Tibial nerve (tissue), 4 donors: ENCODE measurements around the gene DPH3.

Experiments used
- EP300 ChIP-seq, 2 donors: sonication (generic); formaldehyde crosslinking; IDR thresholded peaks; one replicate each; pipeline ENCODE4 v1.6.1; 2017; ENCODE audit warnings: antibody characterized with exemption in 2 of 2, mild to moderate bottlenecking in 1 of 2
- POLR2A ChIP-seq, 2 donors: fragments of 450-650 bp; IDR thresholded peaks; one replicate each; pipeline ENCODE4 v1.6.1; 2017; ENCODE audit warnings: antibody characterized with exemption in 2 of 2, mild to moderate bottlenecking in 2 of 2, moderate library complexity in 2 of 2
- TF ChIP-seq, protein P1 (sequence below), 5 experiments: fragments of 200-600 bp in 3 of 5; fragments of 450-650 bp in 2 of 5; sonication (generic) in 3 of 5; IDR thresholded peaks; one replicate each; pipeline ENCODE4 v1.5.1; 2016 to 2019; ENCODE audit warnings: antibody characterized with exemption in 5 of 5, mild to moderate bottlenecking in 3 of 5, moderate library complexity in 2 of 5

DNA sequence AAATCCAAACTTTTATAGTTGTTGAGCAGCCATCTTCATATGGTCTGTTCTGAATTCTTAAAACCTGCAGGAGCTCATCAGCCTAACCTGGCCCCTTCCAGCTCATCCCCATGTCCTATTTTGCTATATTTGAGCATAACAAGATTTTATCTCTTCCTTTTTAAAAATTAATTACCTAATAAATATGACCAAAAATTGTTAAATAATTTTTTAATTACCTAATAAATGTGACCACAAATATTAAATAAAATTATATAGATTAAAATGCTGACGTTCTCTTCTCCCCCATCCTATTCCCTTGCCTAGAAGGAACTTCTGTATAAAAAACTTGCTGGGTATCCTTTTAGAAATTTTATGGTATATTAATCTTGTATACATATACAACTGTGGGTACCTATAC lies 44.0 kb upstream of the DPH3 start:
- TF ChIP-seq, protein P1, sequence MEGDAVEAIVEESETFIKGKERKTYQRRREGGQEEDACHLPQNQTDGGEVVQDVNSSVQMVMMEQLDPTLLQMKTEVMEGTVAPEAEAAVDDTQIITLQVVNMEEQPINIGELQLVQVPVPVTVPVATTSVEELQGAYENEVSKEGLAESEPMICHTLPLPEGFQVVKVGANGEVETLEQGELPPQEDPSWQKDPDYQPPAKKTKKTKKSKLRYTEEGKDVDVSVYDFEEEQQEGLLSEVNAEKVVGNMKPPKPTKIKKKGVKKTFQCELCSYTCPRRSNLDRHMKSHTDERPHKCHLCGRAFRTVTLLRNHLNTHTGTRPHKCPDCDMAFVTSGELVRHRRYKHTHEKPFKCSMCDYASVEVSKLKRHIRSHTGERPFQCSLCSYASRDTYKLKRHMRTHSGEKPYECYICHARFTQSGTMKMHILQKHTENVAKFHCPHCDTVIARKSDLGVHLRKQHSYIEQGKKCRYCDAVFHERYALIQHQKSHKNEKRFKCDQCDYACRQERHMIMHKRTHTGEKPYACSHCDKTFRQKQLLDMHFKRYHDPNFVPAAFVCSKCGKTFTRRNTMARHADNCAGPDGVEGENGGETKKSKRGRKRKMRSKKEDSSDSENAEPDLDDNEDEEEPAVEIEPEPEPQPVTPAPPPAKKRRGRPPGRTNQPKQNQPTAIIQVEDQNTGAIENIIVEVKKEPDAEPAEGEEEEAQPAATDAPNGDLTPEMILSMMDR (IDR thresholded peaks at IDR 0.05): no peak
- no peak for TF ChIP-seq POLR2A (IDR thresholded peaks at IDR 0.05)
- no peak for TF ChIP-seq EP300 (IDR thresholded peaks at IDR 0.05)
